DND-41 (cell line): ENCODE measurements around the gene CHMP6.

ENCODE experiments used
- CTCF ChIP-seq: IDR thresholded peaks from 2 replicates; pipeline ENCODE4 v1.5.1; 2012; ENCODE audit warnings: borderline replicate concordance, low read length, moderate library complexity, mild to moderate bottlenecking; ENCODE audit not compliant: poor library complexity, severe bottlenecking; ENCODE audit errors: extremely low read depth
- EZH2 ChIP-seq: IDR thresholded peaks from 3 replicates; pipeline ENCODE4 v1.6.1; 2012; ENCODE audit warnings: borderline replicate concordance, low read depth, mild to moderate bottlenecking, moderate library complexity, low read length, inconsistent platforms; ENCODE audit not compliant: severe bottlenecking

- TF ChIP-seq CTCF (no peak), EZH2 (no peak)
Observed at GRCh38 chr17:80999536-81000333, 8.1 kb downstream of the CHMP6 start.
